GM12892 (cell line): Measurements from ENCODE around the gene CSH2.

Experiments used
- DNase-seq: peaks from one replicate; pipeline ENCODE4 v3.0.0; 2011; ENCODE audit not compliant: insufficient read length
- FAIRE-seq: peaks from 2 replicates; lab custom pipeline; 2011; peaks lifted over from hg19 to GRCh38; lab: Jason Lieb, UNC
- POLR2A ChIP-seq: IDR thresholded peaks from 2 replicates; pipeline ENCODE4 v1.6.1; 2011; ENCODE audit warnings: low read depth, low read length, control low read depth
- POLR2AphosphoS5 ChIP-seq: IDR thresholded peaks from 2 replicates; pipeline ENCODE4 v1.6.1; 2011; ENCODE audit warnings: low read depth, low read length, control low read depth
- TAF1 ChIP-seq: IDR thresholded peaks from 2 replicates; pipeline ENCODE4 v1.6.1; 2011; ENCODE audit warnings: low read depth, mild to moderate bottlenecking, control low read depth, low read length, borderline replicate concordance

Gene CSH2

DNA sequence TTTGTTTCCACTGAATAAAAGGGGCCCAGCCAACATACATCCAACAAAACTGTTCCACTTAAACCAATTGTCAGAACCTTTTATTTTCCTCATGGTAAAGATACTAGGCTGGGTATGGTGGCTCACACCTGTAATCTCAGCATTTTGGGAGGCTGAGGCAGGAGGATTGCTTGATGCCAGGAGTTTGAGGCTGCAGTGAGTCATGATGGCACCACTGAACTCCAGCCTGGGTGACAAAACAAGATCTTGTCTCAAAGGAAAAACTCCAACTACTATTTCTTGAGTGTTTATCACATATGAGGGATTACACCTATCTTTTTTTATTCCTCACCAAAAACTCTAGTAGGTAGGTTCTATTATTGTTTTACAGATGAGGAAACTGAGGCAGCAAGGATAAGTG, 50.9 kb downstream of the CSH2 start:
- TF ChIP-seq TAF1 (no peak), POLR2AphosphoS5 (no peak), POLR2A (no peak)
- FAIRE-seq (no peak), DNase-seq (no peak)
